K562 (cell line): ENCODE measurements around the gene SOCS3. TPM values are rescaled to one million over a fixed set of nuclear protein-coding genes. Genes with fewer than 3 reads are reported as not detected.

Source experiments
- ATAC-seq: fragments of 200-7000 bp; cut with Tn5 transposase; 3 replicates; pipeline ENCODE4 v1.9.1; 2020; ENCODE audit warnings: moderate library complexity
- BruUV-seq: library from RNA; stranded (reverse); fragments of 400-500 nt; replicated peaks from 2 replicates; lab custom pipeline; 2021; lab: Mats Ljungman, UMichigan
- CTCF ChIA-PET: fragments of 300-600 bp; formaldehyde crosslinking; extraction: SDS; loops from one replicate; lab custom pipeline; 2021; ENCODE audit warnings: low intra/inter-chr PET ratio; lab: Yijun Ruan, JAX
- POLR2A ChIA-PET: fragments of 300-600, 350-650 bp; sonication (Branson Sonifier 250); formaldehyde crosslinking; extraction: SDS; loops from one replicate; lab custom pipeline; 2021; ENCODE audit warnings: antibody characterized with exemption, inconsistent platforms; lab: Yijun Ruan, JAX
- DNase-seq, 4 experiments: peaks; one replicate each; pipeline versions ENCODE4 v3.0.0 to v3.0.0-alpha.2; 2011 to 2018; ENCODE audit warnings: low spot score in 3 of 4, mixed read lengths in 3 of 4; ENCODE audit errors: extremely low read depth in 1 of 4
- FAIRE-seq: peaks from 2 replicates; lab custom pipeline; 2011; peaks lifted over from hg19 to GRCh38; lab: Jason Lieb, UNC
- H2AFZ ChIP-seq: 2 replicates; pipeline ENCODE4 v1.6.0; 2011; ENCODE audit warnings: low read depth, low read length, control low read depth, inconsistent platforms
- H3K27ac ChIP-seq: fragments of 200-600 bp; 3 replicates; pipeline ENCODE4 v1.8.0; 2011; ENCODE audit warnings: low read depth, mild to moderate bottlenecking, control low read depth, inconsistent platforms, low read length, moderate library complexity, mixed read lengths; ENCODE audit errors: extremely low read depth
- H3K27me3 ChIP-seq, 2 experiments: fragments of 300-600 bp in 1 of 2; 2 replicates in 1 of 2; 3 replicates in 1 of 2; pipeline versions ENCODE4 v1.6.0 to v1.8.0; 2011; ENCODE audit warnings: inconsistent platforms in 2 of 2, low read length in 2 of 2, mild to moderate bottlenecking in 1 of 2, mixed read lengths in 1 of 2, moderate library complexity in 1 of 2; ENCODE audit not compliant: control insufficient read depth in 2 of 2, insufficient read depth in 2 of 2
- H3K36me3 ChIP-seq: fragments of 300-600 bp; 3 replicates; pipeline ENCODE4 v1.8.0; 2011; ENCODE audit warnings: mild to moderate bottlenecking, low read length, inconsistent platforms; ENCODE audit not compliant: control insufficient read depth, insufficient read depth
- H3K4me1 ChIP-seq, 2 experiments: fragments of 200-600 bp in 1 of 2; replicated peaks in 1 of 2; 2 replicates in 1 of 2; 3 replicates in 1 of 2; pipeline versions ENCODE4 v1.5.1 to v1.8.0; 2011; ENCODE audit warnings: inconsistent platforms in 2 of 2, low read length in 2 of 2, mild to moderate bottlenecking in 1 of 2, mixed read lengths in 1 of 2, moderate library complexity in 1 of 2; ENCODE audit not compliant: control insufficient read depth in 2 of 2, insufficient read depth in 2 of 2
- H3K4me2 ChIP-seq: 2 replicates; pipeline ENCODE4 v1.6.1; 2011; ENCODE audit warnings: low read length, control low read depth, inconsistent platforms, mixed read lengths; ENCODE audit not compliant: insufficient read depth
- H3K4me3 ChIP-seq: fragments of 200-600 bp; sonication (generic), shearing (Covaris generic); 2 replicates; pipeline ENCODE4 v1.5.1; 2016; ENCODE audit warnings: control low read depth, inconsistent platforms
- H3K79me2 ChIP-seq: fragments of 200-600 bp; 3 replicates; pipeline ENCODE4 v1.8.0; 2011; ENCODE audit warnings: low read length, inconsistent platforms; ENCODE audit not compliant: control insufficient read depth, insufficient read depth
- H3K9ac ChIP-seq, 2 experiments: 2 replicates each; pipeline versions ENCODE4 v1.6.0 to v1.6.1; 2011; ENCODE audit warnings: low read depth in 2 of 2, low read length in 2 of 2, control low read depth in 1 of 2, inconsistent platforms in 1 of 2, mild to moderate bottlenecking in 1 of 2, mixed read lengths in 1 of 2; ENCODE audit not compliant: insufficient read depth in 1 of 2
- H3K9me1 ChIP-seq: one replicate; pipeline ENCODE4 v1.6.0; 2011; ENCODE audit warnings: inconsistent platforms, mild to moderate bottlenecking, low read length, moderate library complexity; ENCODE audit not compliant: control insufficient read depth, insufficient read depth
- H3K9me3 ChIP-seq: replicated peaks from 2 replicates; pipeline ENCODE4 v1.5.1; 2011; ENCODE audit warnings: low read depth, low read length, inconsistent platforms; ENCODE audit not compliant: control insufficient read depth, insufficient read depth
- H4K20me1 ChIP-seq: replicated peaks from 2 replicates; pipeline ENCODE4 v1.6.1; 2011; ENCODE audit warnings: low read length, inconsistent platforms, mixed read lengths; ENCODE audit not compliant: control insufficient read depth, insufficient read depth
- CHD4 ChIP-seq: fragments of 200-600 bp; sonication (generic); IDR thresholded peaks from 3 replicates; pipeline ENCODE4 v1.6.1; 2012; ENCODE audit warnings: low read depth, mild to moderate bottlenecking, mixed read lengths, low read length, inconsistent platforms; ENCODE audit not compliant: insufficient read depth, insufficient replicate concordance, poor library complexity, severe bottlenecking
- FOXP1 ChIP-seq: sonication (generic); formaldehyde crosslinking; IDR thresholded peaks from 2 replicates; pipeline ENCODE4 v1.8.0; 2022; ENCODE audit warnings: mild to moderate bottlenecking, missing genetic modification reagents
- HMGN3 ChIP-seq: IDR thresholded peaks from 2 replicates; pipeline ENCODE4 v1.6.1; 2011; ENCODE audit warnings: borderline replicate concordance, low read depth, mild to moderate bottlenecking, mixed read lengths, low read length; ENCODE audit not compliant: insufficient read length; ENCODE audit errors: extremely low read depth
- ZKSCAN3 ChIP-seq: fragments of 250-450 bp; sonication (Bioruptor Pico); IDR thresholded peaks from 2 replicates; pipeline ENCODE4 v1.4.0; 2020
- ZNF639 ChIP-seq, 2 experiments: fragments of 200-800 bp in 1 of 2; sonication (Bioruptor generic) in 1 of 2; sonication (generic) in 1 of 2; formaldehyde crosslinking in 1 of 2; IDR thresholded peaks in 1 of 2; conservative IDR thresholded peaks in 1 of 2; 2 replicates each; pipeline versions ENCODE4 v1.5.0 to v1.6.1; 2016 to 2020; ENCODE audit warnings: missing compliant biosample characterization in 1 of 2, missing genetic modification characterization in 1 of 2, missing genetic modification reagents in 1 of 2
- WGBS: fragments of 100-300 bp; shearing (Covaris generic); methylation state at CpG from one replicate; pipeline ENCODE4 v1.1.6; 2016; ENCODE audit warnings: low coverage, mixed read lengths; ENCODE audit not compliant: insufficient coverage; ENCODE audit errors: missing lambda C conversion rate; 5-methylcytosine and 5-hydroxymethylcytosine counted together
- in situ Hi-C: fragments of 300-500 bp; cut with MboI; formaldehyde crosslinking; loops from 4 replicates; pipeline ENCODE4 v1.15.0; 2018; ENCODE audit warnings: inconsistent platforms, mixed read lengths
- intact Hi-C: fragments of 100-400 bp; cut with micrococcal nuclease; formaldehyde crosslinking; loops from 2 replicates; pipeline ENCODE4 v1.14.2; 2022
- polyA plus RNA-seq, 8 experiments: library from polyadenylated mRNA; depleted of rRNA in 4 of 8; stranded (reverse) in 5 of 8; unstranded in 3 of 8; fragments of >200 nt; fragmentation: Nextera tagmentation in 2 of 8; fragmentation: Illumina TruSeq in 1 of 8; extraction: Ambion mirVana in 2 of 8; extraction: Trizol in 1 of 8; gene quantifications; 2 replicates each; pipeline versions ENCODE4 v1.2.1 to v1.2.3, GENCODE V29; 2011 to 2014; ENCODE audit warnings: inconsistent platforms in 1 of 8, missing spikeins in 1 of 8
- total RNA-seq, 7 experiments: library from RNA; depleted of rRNA in 6 of 7; stranded (reverse); fragments of >200 nt in 6 of 7; fragmentation: Illumina TruSeq in 2 of 7; extraction: Trizol in 2 of 7; gene quantifications; 2 replicates each; pipeline versions ENCODE4 v1.2.1 to v1.2.3, GENCODE V29; 2011 to 2021; ENCODE audit warnings: low replicate concordance in 1 of 7

The SOCS3 gene
- total and polyA plus RNA-seq, 9 of the 15 experiments (the other 6 are each of a cell fraction or from before 2014, with no cell fraction given): 0.56 to 38.9 (median 13.7) TPM

- TF ChIP-seq ZNF639 (CRISPR knock-in tag; conservative IDR thresholded peaks at IDR 0.05 in 1 of 2, IDR thresholded peaks at IDR 0.05 in 1 of 2): peak in 1 of 2 experiments; percentile 41; a peak in 1 of 4 replicates
Measured at GRCh38 chr17:78341559-78342448, 18.1 kb downstream of the SOCS3 start (continued).

- no TSS peak for BruUV-seq
- WGBS: 36% methylated on average over 10 of the region's 10 CpGs
- ATAC-seq (no peak), FAIRE-seq (no peak), DNase-seq (no peak)
- POLR2A ChIA-PET: interaction anchor here (0.8 to 2.6 kb wide), 4 partner anchors 11 to 24 kb away, joined by 3 to 7 read pairs (median 4); partner anchors contain the start of gene SOCS3
- H3K79me2 ChIP-seq: no peaks in the 10 kb centered on the region
- no peaks in the 10 kb centered on the region for H3K9me1 ChIP-seq
- peaks cover 0 to 29% of the 10 kb centered on the region in 2 experiments; a peak in 3 of 5 replicates for H3K4me1 ChIP-seq
- TF ChIP-seq HMGN3 (no peak), FOXP1 (no peak), ZKSCAN3 (CRISPR knock-in tag) (no peak), CHD4 (no peak)
- peak overlapping the region in 1 of 2 experiments; percentile 71; a peak in 1 of 4 replicates for H3K9ac ChIP-seq
- CTCF ChIA-PET: no interaction called here
- no peaks in the 10 kb centered on the region for H3K36me3 ChIP-seq
- H4K20me1 ChIP-seq: no peaks in the 10 kb centered on the region
- H2AFZ ChIP-seq: no peak overlapping the region
- no peak overlapping the region for H3K4me2 ChIP-seq
- H3K27me3 ChIP-seq: no peaks in the 10 kb centered on the region
- H3K4me3 ChIP-seq: no peak overlapping the region
- no peak overlapping the region for H3K27ac ChIP-seq
- intact Hi-C loops: no loop called here
- in situ Hi-C loops: no loop called here
- H3K9me3 ChIP-seq: no peaks in the 10 kb centered on the region
Measured at GRCh38 chr17:78340183-78340955, 19.5 kb downstream of the SOCS3 start.
